Esophagus squamous epithelium (tissue), 5 donors: ENCODE results near the gene CREB5. TPM values are rescaled to one million over a fixed set of nuclear protein-coding genes. Genes with fewer than 3 reads are reported as not detected.
"Not testable (repeated sequence)": the region's sequence is repeated elsewhere in the genome, so short reads cannot be mapped to it uniquely, and the experiment has no call there.

ENCODE experiments used
- DNase-seq: peaks from one replicate; lab custom pipeline; 2025; lab: John Stamatoyannopoulos, UW
- H3K27ac ChIP-seq, 4 donors: fragments of 200-600 bp; sonication (generic); one replicate each; pipeline ENCODE4 v1.5.1; 2016 to 2019; ENCODE audit warnings: mild to moderate bottlenecking in 1 of 4
- H3K27me3 ChIP-seq, 4 donors: fragments of 200-600 bp; sonication (generic); 1 replicate in 3 of 4; 2 replicates in 1 of 4; pipeline versions ENCODE4 v1.5.1 to v1.6.0; 2017 to 2021; ENCODE audit warnings: antibody characterized with exemption in 1 of 4
- H3K36me3 ChIP-seq, 3 donors: fragments of 200-600 bp; sonication (generic); one replicate each; pipeline ENCODE4 v1.5.1; 2016 to 2019
- H3K4me1 ChIP-seq, 3 donors: fragments of 200-600 bp; sonication (generic); one replicate each; pipeline ENCODE4 v1.5.1; 2017 to 2019
- H3K4me3 ChIP-seq, 4 donors: fragments of 200-600 bp; sonication (generic); 1 replicate in 3 of 4; 2 replicates in 1 of 4; pipeline ENCODE4 v1.5.1; 2016 to 2019; ENCODE audit warnings: mild to moderate bottlenecking in 2 of 4, moderate library complexity in 1 of 4
- H3K9me3 ChIP-seq, 3 donors: fragments of 200-600 bp; sonication (generic); one replicate each; pipeline ENCODE4 v1.5.1; 2016 to 2019
- POLR2A ChIP-seq, 4 donors: fragments of 450-650 bp; IDR thresholded peaks; one replicate each; pipeline ENCODE4 v1.6.1; 2017; ENCODE audit warnings: antibody characterized with exemption in 4 of 4, mild to moderate bottlenecking in 4 of 4, moderate library complexity in 3 of 4
- WGBS, 2 donors: methylation state at CpG; one replicate each; pipeline ENCODE4 v1.1.5; 2018; 5-methylcytosine and 5-hydroxymethylcytosine counted together
- intact Hi-C: fragments of 100-400 bp; cut with DNase I; formaldehyde crosslinking; loops from one replicate; pipeline ENCODE4 v1.15.0; 2022
- total RNA-seq, 4 donors: library from RNA; depleted of rRNA; stranded (reverse); fragments of >200 nt; gene quantifications; one replicate each; pipeline ENCODE4 v1.1.0, GENCODE V29; 2016
- TF ChIP-seq, protein P1 (sequence below), 6 experiments: fragments of 450-650 bp in 4 of 6; fragments of 200-600 bp in 2 of 6; sonication (generic) in 2 of 6; IDR thresholded peaks; one replicate each; pipeline ENCODE4 v1.5.1; 2016 to 2019; ENCODE audit warnings: antibody characterized with exemption in 6 of 6, mild to moderate bottlenecking in 4 of 6, moderate library complexity in 4 of 6
- donor health status: DM: yes; HTN: yes; CAD: no.

Gene CREB5
- total RNA-seq, 4 donors from 2014 or later = 0.30 to 5.0 (median 2.2) TPM

DNA sequence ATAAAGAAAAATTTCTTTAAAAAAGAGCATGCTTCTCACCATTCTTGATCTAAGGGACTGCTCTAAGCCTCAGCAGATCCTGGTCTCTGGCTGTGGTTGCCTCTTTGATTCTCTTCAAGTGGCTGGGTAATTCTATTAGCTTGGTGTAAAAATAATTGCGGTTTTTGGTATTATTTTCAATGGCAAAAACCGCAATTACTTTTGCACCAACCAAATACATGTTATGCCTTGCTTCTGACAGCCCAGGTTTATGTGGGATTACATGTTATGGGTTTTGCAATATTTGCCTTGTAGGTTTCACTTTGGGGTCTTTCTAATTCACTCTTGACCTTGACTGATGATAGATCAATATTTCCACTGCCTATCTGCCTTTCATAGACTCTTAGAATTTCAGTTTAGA, 20.0 kb upstream of the CREB5 start:
- TF ChIP-seq, protein P1, sequence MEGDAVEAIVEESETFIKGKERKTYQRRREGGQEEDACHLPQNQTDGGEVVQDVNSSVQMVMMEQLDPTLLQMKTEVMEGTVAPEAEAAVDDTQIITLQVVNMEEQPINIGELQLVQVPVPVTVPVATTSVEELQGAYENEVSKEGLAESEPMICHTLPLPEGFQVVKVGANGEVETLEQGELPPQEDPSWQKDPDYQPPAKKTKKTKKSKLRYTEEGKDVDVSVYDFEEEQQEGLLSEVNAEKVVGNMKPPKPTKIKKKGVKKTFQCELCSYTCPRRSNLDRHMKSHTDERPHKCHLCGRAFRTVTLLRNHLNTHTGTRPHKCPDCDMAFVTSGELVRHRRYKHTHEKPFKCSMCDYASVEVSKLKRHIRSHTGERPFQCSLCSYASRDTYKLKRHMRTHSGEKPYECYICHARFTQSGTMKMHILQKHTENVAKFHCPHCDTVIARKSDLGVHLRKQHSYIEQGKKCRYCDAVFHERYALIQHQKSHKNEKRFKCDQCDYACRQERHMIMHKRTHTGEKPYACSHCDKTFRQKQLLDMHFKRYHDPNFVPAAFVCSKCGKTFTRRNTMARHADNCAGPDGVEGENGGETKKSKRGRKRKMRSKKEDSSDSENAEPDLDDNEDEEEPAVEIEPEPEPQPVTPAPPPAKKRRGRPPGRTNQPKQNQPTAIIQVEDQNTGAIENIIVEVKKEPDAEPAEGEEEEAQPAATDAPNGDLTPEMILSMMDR (IDR thresholded peaks at IDR 0.05) = no peak
- no peak for TF ChIP-seq POLR2A (IDR thresholded peaks at IDR 0.05)
- Histone ChIP-seq H3K4me3 (no peak overlapping the region), H3K27ac (no peak overlapping the region), H3K27me3 (no peaks in the 10 kb centered on the region), H3K9me3 (no peaks in the 10 kb centered on the region), H3K4me1 (peaks cover 0 to 24% (median 8%) of the 10 kb centered on the region in 3 donors), H3K36me3 (no peaks in the 10 kb centered on the region)
- 57 to 91% methylated on average over 2 of the region's 2 CpGs for WGBS, 2 donors
- no peak for DNase-seq
- intact Hi-C loops = no loop called here

DNA sequence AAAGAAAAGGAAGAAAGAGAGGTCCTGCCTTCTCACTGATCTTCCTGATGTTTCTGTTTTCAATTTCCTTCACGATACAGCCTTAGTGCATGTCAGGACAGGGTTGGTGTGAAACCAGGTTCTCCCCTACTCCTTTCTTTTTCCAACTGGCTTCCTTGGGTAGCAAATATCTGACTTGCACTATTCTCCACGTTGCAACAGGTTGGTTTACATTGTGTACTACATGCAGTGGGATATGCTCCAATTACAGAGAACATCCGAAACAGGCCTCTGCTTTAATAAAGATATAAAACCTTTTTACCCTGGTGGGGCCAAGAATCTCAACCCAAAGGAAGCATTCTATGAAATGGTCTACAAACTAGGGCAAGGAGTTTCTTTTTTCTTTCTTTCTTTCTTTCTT, 16.9 kb upstream of the CREB5 start:
- no peak overlapping the region for H3K27ac ChIP-seq
- intact Hi-C loops = no loop called here
- DNase-seq = no peak
- 18 to 27% methylated on average over 3 of the region's 3 CpGs for WGBS, 2 donors
- H3K27me3 ChIP-seq = no peaks in the 10 kb centered on the region
- H3K36me3 ChIP-seq = no peaks in the 10 kb centered on the region
- no peak for TF ChIP-seq POLR2A (IDR thresholded peaks at IDR 0.05)
- TF ChIP-seq, protein P1 (IDR thresholded peaks at IDR 0.05) = no peak
- no peaks in the 10 kb centered on the region for H3K9me3 ChIP-seq
- no peak overlapping the region for H3K4me3 ChIP-seq
- H3K4me1 ChIP-seq = peaks cover 0 to 15% (median 7%) of the 10 kb centered on the region in 3 donors

DNA sequence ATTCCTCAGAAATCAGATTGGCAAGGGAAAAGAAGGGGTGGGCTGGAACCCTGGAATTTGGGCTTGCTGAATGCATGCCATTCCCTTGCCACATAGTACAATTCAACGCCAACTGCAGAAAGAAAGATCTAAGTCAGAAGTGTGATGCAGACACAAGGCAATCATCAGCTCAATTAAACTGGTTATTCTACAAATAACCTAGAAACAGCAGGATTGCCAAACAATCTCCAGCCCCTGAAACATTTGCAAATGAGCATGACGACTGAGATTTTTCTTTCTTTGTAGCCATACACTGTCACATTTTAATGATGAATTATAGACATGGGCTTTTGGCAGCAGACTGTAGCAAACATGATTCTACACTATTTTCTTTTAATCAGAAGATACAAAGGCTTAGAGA, 16.5 kb upstream of the CREB5 start:
- Histone ChIP-seq H3K27me3 (no peaks in the 10 kb centered on the region), H3K27ac (no peak overlapping the region), H3K9me3 (no peaks in the 10 kb centered on the region), H3K36me3 (no peaks in the 10 kb centered on the region), H3K4me3 (no peak overlapping the region), H3K4me1 (peaks cover 0 to 13% (median 6%) of the 10 kb centered on the region in 3 donors)
- WGBS, 2 donors = 18 to 28% methylated on average over 2 of the region's 2 CpGs
- intact Hi-C loops = no loop called here
- TF ChIP-seq, protein P1 (IDR thresholded peaks at IDR 0.05) = no peak
- no peak for TF ChIP-seq POLR2A (IDR thresholded peaks at IDR 0.05)
- DNase-seq = no peak

DNA sequence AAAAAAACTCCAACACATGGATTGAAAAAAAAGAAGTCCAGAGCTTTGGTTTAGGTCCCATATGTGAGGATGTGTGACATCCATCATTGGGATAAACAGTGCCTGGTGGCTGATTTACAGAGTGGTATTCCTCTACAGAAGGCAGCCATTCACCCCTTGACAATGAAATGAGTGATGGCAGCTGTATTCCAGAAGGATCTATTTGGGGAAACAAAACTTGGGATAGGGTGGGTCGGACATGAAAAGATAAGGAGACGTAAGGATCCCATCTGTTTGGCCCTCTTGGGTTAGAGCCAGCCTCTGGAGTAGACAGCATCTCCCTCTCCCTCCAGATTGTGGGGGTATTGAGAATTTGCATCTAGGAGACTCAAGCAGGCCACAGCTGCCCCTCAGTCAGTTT, 15.2 kb upstream of the CREB5 start:
- WGBS, 2 donors = 66 to 88% methylated on average over 2 of the region's 2 CpGs
- intact Hi-C loops = no loop called here

DNA sequence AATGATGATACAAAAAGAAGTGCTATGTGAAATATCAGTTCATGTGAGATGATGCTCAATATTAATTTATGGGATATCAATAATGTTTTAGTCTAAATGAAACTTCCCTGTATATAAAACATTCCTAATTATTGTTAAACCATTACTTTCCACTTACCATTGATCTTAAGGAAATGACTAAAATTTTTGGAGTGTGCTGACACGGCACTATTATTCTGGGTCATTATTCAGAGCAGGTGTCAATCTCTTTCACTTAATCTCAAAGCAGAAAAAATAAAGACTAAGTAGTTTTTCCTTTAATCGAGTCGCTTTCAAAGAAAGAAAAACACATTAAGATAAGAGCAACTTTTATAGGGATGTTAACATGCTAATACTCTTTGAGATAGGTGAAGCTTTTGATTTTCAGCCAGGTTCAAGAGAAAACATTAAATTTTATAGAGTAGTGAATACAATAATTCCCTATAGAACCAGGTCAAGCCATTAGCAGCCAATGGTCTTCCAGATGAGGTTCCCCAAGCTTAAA, 11.4 kb upstream of the CREB5 start:
- no peaks in the 10 kb centered on the region for H3K9me3 ChIP-seq
- no peak for DNase-seq
- no peaks in the 10 kb centered on the region for H3K27me3 ChIP-seq
- no peak overlapping the region for H3K4me3 ChIP-seq
- no peak for TF ChIP-seq POLR2A (IDR thresholded peaks at IDR 0.05)
- TF ChIP-seq, protein P1 (IDR thresholded peaks at IDR 0.05) = no peak
- intact Hi-C loops = no loop called here
- H3K4me1 ChIP-seq = peaks cover 0 to 17% (median under 1%) of the 10 kb centered on the region in 3 donors
- H3K27ac ChIP-seq = no peak overlapping the region
- 80 to 81% methylated on average over 3 of the region's 3 CpGs for WGBS, 2 donors
- no peaks in the 10 kb centered on the region for H3K36me3 ChIP-seq

More for the DNA sequence above, 15.2 kb upstream of the CREB5 start:
- Histone ChIP-seq H3K36me3 (no peaks in the 10 kb centered on the region), H3K4me3 (no peak overlapping the region), H3K27ac (no peak overlapping the region), H3K9me3 (no peaks in the 10 kb centered on the region), H3K4me1 (peaks cover 0 to 13% (median 6%) of the 10 kb centered on the region in 3 donors), H3K27me3 (no peaks in the 10 kb centered on the region)
- no peak for DNase-seq
- TF ChIP-seq, protein P1 (IDR thresholded peaks at IDR 0.05) = no peak
- TF ChIP-seq POLR2A (IDR thresholded peaks at IDR 0.05) = no peak

DNA sequence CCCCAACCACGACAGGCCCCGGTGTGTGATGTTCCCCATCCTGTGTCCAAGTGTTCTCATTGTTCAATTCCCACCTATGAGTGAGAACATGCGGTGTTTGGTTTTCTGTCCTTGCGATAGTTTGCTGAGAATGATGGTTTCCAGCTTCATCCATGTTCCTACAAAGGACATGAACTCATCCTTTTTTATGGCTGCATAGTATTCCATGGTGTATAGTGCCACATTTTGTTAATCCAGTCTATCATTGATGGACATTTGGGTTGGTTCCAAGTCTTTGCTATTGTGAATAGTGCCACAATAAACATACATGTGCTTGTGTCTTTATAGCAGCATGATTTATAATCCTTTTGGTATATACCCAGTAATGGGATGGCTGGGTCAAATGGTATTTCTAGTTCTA, 10.8 kb upstream of the CREB5 start:
- H3K27ac ChIP-seq, H3K27me3 ChIP-seq, H3K4me3 ChIP-seq, intact Hi-C loops, DNase-seq, H3K36me3 ChIP-seq, H3K9me3 ChIP-seq: not testable (repeated sequence)
- 97 to 100% methylated on average over 4 of the region's 4 CpGs for WGBS, 2 donors
- peaks cover 6 to 21% (median 6%) of the 10 kb centered on the region in 3 donors for H3K4me1 ChIP-seq
